Measurements from ENCODE around the gene SRP14.

GRCh38 chr15:40087068-40087810, 48.3 kb upstream of the SRP14 start:
- no peak for TF ChIP-seq CTCF (conservative IDR thresholded peaks at IDR 0.05; ENCODE audit: low read length)
- TF ChIP-seq EZH2phosphoT487 (IDR thresholded peaks at IDR 0.05; ENCODE audit: borderline replicate concordance): no peak
